HepG2 (cell line): ENCODE data around the gene KANK3. TPM values are rescaled to one million over a fixed set of nuclear protein-coding genes. Genes with fewer than 3 reads are reported as not detected.
A peak's percentile ranks its signal among the peaks of the same experiment; 100 is the strongest.

Experiments
- CEBPB ChIP-seq: IDR thresholded peaks from 2 replicates; pipeline ENCODE4 v1.6.1; 2011; ENCODE audit warnings: low read depth, low read length, improper control_type of control experiment, borderline replicate concordance
- ELK4 ChIP-seq: sonication (generic); formaldehyde crosslinking; IDR thresholded peaks from 2 replicates; pipeline ENCODE4 v1.9.0; 2021; ENCODE audit warnings: missing genetic modification reagents, borderline replicate concordance
- HDAC1 ChIP-seq: sonication (generic); formaldehyde crosslinking; IDR thresholded peaks from 2 replicates; pipeline ENCODE4 v1.5.1; 2020; ENCODE audit warnings: mild to moderate bottlenecking, missing genetic modification reagents
- NR2F1 ChIP-seq, 2 experiments: fragments of 450-650 bp in 1 of 2; formaldehyde crosslinking in 1 of 2; IDR thresholded peaks; 2 replicates each; pipeline versions ENCODE4 v1.5.0 to v1.6.1; 2016 to 2020; ENCODE audit warnings: mild to moderate bottlenecking in 1 of 2, missing compliant biosample characterization in 1 of 2, missing genetic modification reagents in 1 of 2, moderate library complexity in 1 of 2
- SOX6 ChIP-seq, 2 experiments: fragments of 450-650 bp in 1 of 2; sonication (generic) in 1 of 2; formaldehyde crosslinking in 1 of 2; IDR thresholded peaks; 2 replicates each; pipeline versions ENCODE4 v1.4.0 to v1.6.1; 2017 to 2020; ENCODE audit warnings: antibody characterized with exemption in 1 of 2, mild to moderate bottlenecking in 1 of 2, missing genetic modification reagents in 1 of 2
- ZBTB46 ChIP-seq: sonication (generic); formaldehyde crosslinking; IDR thresholded peaks from 2 replicates; pipeline ENCODE4 v1.4.0; 2020; ENCODE audit warnings: mild to moderate bottlenecking, missing genetic modification reagents, borderline replicate concordance
- ZBTB7B ChIP-seq: sonication (generic); formaldehyde crosslinking; IDR thresholded peaks from 2 replicates; pipeline ENCODE4 v1.4.0; 2020; ENCODE audit warnings: missing genetic modification reagents
- ZNF362 ChIP-seq: sonication (generic); formaldehyde crosslinking; IDR thresholded peaks from 2 replicates; pipeline ENCODE4 v1.4.0; 2020; ENCODE audit warnings: missing genetic modification reagents, mild to moderate bottlenecking, borderline replicate concordance
- ZNF530 ChIP-seq: sonication (generic); formaldehyde crosslinking; IDR thresholded peaks from 2 replicates; pipeline ENCODE4 v1.5.0; 2020; ENCODE audit warnings: low read depth, mild to moderate bottlenecking, missing genetic modification reagents
- ZNF839 ChIP-seq: sonication (generic); formaldehyde crosslinking; IDR thresholded peaks from 2 replicates; pipeline ENCODE4 v1.4.0; 2020; ENCODE audit warnings: missing genetic modification reagents, mild to moderate bottlenecking, borderline replicate concordance
- polyA plus RNA-seq, 8 experiments: library from polyadenylated mRNA; depleted of rRNA in 3 of 8; stranded (reverse) in 7 of 8; unstranded in 1 of 8; fragments of >200 nt; fragmentation: Illumina TruSeq in 4 of 8; extraction: Trizol in 4 of 8; gene quantifications; 2 replicates each; pipeline versions ENCODE4 v1.2.1 to v1.2.3, GENCODE V29; 2011 to 2016; ENCODE audit warnings: low read depth in 4 of 8, missing spikeins in 1 of 8, mixed read lengths in 1 of 8; ENCODE audit not compliant: insufficient read depth in 1 of 8
- total RNA-seq, 5 experiments: library from RNA; depleted of rRNA; stranded (reverse); fragments of >200 nt; fragmentation: Illumina TruSeq; extraction: Trizol; gene quantifications; 2 replicates each; pipeline ENCODE4 v1.2.3, GENCODE V29; 2016; ENCODE audit warnings: low read depth in 1 of 5
- TF ChIP-seq, protein P1 (sequence below): IDR thresholded peaks from 2 replicates; pipeline ENCODE4 v1.4.0; 2020; ENCODE audit warnings: mild to moderate bottlenecking, missing genetic modification reagents
- TF ChIP-seq, protein P2 (sequence below): IDR thresholded peaks from 2 replicates; pipeline ENCODE4 v1.6.1; 2012; ENCODE audit warnings: low read depth, low read length, improper control_type of control experiment
- TF ChIP-seq, protein P3 (sequence below): sonication (generic); formaldehyde crosslinking; IDR thresholded peaks from 2 replicates; pipeline ENCODE4 v1.9.0; 2022; ENCODE audit warnings: missing genetic modification reagents, mild to moderate bottlenecking, borderline replicate concordance
- TF ChIP-seq, protein P4 (sequence below): sonication (generic); formaldehyde crosslinking; IDR thresholded peaks from 2 replicates; pipeline ENCODE4 v1.4.0; 2020; ENCODE audit warnings: missing genetic modification reagents

The KANK3 gene
- total and polyA plus RNA-seq, 2 of the 13 experiments (the other 11 are each of a cell fraction or from before 2014, with no cell fraction given), result 0.15 to 0.20 TPM

GRCh38 chr19:8340341-8341096 is 2.5 kb downstream of the KANK3 start (continued):
- TF ChIP-seq ZNF362 (CRISPR knock-in tag) (0 out of 2 replicates have a peak, but pooled peaks have one; percentile 18), CEBPB (peak; percentile 58; the same call in 1 of the 2 replicates), ZNF530 (CRISPR knock-in tag) (no peak), ELK4 (CRISPR knock-in tag) (no peak), ZBTB46 (CRISPR knock-in tag) (no peak), NR2F1 (CRISPR knock-in tag; IDR thresholded peaks at IDR 0.05) (peak in 1 of 2 experiments; percentile 39; a peak in 1 of 4 replicates), HDAC1 (CRISPR knock-in tag) (no peak), ZBTB7B (CRISPR knock-in tag) (peak; percentile 65; the same call in 1 of the 2 replicates), SOX6 (IDR thresholded peaks at IDR 0.05) (no peak), SOX6 (CRISPR knock-in tag; IDR thresholded peaks at IDR 0.05) (0 out of 2 replicates have a peak, but pooled peaks have one; percentile 16), ZNF839 (CRISPR knock-in tag) (no peak; the same call in 1 of the 2 replicates)
- TF ChIP-seq, protein P1, sequence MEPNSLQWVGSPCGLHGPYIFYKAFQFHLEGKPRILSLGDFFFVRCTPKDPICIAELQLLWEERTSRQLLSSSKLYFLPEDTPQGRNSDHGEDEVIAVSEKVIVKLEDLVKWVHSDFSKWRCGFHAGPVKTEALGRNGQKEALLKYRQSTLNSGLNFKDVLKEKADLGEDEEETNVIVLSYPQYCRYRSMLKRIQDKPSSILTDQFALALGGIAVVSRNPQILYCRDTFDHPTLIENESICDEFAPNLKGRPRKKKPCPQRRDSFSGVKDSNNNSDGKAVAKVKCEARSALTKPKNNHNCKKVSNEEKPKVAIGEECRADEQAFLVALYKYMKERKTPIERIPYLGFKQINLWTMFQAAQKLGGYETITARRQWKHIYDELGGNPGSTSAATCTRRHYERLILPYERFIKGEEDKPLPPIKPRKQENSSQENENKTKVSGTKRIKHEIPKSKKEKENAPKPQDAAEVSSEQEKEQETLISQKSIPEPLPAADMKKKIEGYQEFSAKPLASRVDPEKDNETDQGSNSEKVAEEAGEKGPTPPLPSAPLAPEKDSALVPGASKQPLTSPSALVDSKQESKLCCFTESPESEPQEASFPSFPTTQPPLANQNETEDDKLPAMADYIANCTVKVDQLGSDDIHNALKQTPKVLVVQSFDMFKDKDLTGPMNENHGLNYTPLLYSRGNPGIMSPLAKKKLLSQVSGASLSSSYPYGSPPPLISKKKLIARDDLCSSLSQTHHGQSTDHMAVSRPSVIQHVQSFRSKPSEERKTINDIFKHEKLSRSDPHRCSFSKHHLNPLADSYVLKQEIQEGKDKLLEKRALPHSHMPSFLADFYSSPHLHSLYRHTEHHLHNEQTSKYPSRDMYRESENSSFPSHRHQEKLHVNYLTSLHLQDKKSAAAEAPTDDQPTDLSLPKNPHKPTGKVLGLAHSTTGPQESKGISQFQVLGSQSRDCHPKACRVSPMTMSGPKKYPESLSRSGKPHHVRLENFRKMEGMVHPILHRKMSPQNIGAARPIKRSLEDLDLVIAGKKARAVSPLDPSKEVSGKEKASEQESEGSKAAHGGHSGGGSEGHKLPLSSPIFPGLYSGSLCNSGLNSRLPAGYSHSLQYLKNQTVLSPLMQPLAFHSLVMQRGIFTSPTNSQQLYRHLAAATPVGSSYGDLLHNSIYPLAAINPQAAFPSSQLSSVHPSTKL (CRISPR knock-in tag), result peak; percentile 34; the same call in 1 of the 2 replicates
- TF ChIP-seq, protein P2, sequence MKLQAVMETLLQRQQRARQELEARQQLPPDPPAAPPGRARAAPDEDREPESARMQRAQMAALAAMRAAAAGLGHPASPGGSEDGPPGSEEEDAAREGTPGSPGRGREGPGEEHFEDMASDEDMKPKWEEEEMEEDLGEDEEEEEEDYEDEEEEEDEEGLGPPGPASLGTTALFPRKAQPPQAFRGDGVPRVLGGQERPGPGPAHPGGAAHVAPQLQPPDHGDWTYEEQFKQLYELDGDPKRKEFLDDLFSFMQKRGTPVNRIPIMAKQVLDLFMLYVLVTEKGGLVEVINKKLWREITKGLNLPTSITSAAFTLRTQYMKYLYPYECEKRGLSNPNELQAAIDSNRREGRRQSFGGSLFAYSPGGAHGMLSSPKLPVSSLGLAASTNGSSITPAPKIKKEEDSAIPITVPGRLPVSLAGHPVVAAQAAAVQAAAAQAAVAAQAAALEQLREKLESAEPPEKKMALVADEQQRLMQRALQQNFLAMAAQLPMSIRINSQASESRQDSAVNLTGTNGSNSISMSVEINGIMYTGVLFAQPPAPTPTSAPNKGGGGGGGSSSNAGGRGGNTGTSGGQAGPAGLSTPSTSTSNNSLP, result no peak
- TF ChIP-seq, protein P3, sequence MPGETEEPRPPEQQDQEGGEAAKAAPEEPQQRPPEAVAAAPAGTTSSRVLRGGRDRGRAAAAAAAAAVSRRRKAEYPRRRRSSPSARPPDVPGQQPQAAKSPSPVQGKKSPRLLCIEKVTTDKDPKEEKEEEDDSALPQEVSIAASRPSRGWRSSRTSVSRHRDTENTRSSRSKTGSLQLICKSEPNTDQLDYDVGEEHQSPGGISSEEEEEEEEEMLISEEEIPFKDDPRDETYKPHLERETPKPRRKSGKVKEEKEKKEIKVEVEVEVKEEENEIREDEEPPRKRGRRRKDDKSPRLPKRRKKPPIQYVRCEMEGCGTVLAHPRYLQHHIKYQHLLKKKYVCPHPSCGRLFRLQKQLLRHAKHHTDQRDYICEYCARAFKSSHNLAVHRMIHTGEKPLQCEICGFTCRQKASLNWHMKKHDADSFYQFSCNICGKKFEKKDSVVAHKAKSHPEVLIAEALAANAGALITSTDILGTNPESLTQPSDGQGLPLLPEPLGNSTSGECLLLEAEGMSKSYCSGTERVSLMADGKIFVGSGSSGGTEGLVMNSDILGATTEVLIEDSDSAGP (CRISPR knock-in tag), result peak; percentile 43; the same call in 1 of the 2 replicates
- TF ChIP-seq, protein P4, sequence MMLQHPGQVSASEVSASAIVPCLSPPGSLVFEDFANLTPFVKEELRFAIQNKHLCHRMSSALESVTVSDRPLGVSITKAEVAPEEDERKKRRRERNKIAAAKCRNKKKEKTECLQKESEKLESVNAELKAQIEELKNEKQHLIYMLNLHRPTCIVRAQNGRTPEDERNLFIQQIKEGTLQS (CRISPR knock-in tag), result no peak
